NCI-H2029 treated with DMSO at 0.1 percent for 48 hours (cell line): ENCODE results near the gene ABHD16B.

Source experiments
- DNase-seq: peaks from one replicate; lab custom pipeline; 2025; lab: John Stamatoyannopoulos, UW

Gene ABHD16B

DNA sequence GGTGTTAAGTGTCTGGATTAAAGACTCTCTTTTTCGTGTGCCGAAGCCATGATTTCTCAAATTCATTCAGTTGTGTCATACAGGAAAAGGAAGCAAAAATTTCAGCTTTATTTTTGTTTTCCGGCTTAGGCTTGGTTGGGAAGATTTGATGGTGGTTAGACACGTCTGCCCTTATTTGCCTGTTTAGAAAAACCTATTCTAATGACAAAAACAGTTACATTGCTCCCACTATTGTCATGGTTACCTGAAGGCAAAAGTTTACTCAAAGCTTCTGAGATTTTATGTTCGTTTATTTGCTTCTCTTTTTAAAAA, 34.6 kb downstream of the ABHD16B start:
- DNase-seq = no peak

DNA sequence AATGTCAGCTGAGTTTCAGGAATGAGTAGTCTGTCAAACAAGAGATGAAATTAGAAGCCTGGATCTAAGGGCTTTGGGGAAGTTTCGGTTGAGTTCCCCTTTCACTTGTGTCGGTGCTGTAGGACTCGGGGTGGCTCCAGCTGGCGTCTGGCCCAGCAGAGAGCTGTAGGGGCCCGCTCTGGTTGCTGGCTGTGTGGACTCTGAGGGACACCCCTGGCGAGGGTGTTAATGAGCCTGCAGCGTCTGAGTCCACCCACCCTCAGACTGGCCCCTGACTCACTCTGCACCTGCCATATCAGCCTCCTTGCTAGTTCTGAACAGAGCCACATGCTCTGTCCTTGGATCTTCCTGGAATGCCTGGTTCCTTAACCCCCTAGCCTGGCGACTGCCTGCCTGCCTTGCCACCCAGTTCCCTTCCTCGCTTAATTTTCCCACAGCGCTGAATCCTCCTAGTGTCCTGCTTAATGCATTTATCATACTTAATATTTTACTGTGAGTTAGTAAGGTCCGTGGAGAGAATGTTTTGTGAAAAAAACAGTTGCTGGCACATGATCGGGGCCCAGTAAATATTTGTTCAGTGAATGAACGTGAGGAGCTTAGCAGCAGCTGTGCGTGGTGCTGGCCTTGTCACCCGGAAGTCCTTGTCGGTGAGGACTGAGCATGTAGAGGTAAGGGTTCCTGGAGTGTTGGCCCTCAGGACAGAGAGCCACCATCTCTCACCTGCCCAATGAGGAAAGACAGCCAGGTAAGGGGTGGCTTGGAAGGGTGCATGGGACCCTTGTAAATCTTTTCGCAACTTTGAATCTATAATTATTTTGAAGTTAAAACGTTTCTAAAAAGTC, 35.2 kb downstream of the ABHD16B start:
- DNase-seq = peak; percentile 81

DNA sequence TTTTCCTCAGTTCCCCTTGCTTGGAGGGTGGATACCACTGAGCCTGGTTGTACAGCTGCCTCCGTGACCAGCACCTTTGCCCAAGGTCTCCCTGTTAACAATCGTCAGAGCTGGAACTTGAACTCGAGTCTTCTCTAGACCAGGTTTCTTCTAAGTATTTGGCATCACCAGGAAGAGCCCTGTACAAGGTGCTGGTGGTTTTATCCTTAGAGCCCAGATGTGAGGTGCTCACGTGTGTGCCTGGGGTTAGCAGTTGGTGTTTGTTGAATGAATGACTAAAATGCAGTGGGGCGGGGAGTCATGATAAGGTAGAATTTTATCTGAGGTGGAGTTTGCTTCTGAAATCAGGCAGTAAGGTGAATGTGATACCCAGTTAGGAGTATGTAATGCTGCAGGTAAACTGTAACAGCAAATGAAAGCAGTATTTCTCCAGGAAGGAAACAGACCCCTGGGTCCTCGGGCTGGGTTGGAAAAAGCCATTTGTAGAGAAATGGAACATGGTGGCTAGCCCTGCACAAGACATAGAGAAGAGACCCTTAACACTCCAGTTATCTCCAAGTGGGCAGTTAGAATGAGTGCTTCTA, 36.8 kb downstream of the ABHD16B start:
- no peak for DNase-seq

DNA sequence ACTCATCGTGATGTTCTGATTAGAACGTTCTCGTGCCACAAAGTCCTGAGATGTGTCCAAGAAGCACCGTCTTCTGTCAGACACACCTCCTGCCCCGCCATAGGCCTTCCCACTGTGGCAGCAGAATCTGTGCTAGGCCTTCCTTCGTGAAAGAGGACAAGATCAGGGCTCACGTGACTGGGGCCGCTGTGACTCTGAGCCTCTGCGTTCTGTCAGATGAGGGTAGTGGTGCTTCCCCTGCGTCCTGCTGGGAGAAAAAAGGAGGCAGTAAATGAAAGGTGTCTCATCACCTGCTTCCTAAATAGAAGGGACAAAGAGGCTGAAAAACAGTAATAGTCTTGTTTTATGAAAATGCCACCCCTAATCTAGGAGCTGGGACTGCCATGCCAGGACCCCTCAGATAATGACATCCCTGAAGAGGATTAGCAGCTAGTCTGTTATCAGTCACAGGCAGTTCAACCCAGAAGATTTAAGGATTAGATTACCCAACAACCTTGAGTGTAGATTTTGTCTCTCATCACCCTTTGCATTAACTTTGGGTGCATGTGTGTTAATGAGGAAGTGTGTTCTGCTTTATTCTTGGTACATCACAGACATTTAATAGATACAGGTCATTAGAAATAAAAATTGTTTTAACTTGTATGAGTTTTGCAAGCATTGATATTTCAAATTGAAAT, 37.7 kb downstream of the ABHD16B start:
- no peak for DNase-seq

DNA sequence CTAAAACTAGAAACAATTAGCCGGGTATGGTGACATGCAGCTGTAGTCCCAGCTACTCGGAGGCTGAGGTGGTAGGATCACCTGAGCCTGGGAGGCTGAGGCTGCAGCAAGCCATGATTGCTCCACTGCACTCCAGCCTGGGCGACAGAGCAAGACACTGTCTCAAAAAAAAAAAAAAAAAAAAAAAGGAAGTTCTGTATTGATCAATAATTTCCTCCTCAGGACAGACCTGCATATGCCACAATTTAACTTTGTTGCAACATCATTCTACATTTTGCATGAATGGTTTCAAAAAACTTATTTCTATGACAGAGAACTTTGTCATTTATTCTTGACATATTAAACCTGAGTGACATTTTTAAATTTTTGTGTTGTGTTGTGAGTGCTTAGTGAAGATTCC, 39.1 kb downstream of the ABHD16B start:
- no peak for DNase-seq

DNA sequence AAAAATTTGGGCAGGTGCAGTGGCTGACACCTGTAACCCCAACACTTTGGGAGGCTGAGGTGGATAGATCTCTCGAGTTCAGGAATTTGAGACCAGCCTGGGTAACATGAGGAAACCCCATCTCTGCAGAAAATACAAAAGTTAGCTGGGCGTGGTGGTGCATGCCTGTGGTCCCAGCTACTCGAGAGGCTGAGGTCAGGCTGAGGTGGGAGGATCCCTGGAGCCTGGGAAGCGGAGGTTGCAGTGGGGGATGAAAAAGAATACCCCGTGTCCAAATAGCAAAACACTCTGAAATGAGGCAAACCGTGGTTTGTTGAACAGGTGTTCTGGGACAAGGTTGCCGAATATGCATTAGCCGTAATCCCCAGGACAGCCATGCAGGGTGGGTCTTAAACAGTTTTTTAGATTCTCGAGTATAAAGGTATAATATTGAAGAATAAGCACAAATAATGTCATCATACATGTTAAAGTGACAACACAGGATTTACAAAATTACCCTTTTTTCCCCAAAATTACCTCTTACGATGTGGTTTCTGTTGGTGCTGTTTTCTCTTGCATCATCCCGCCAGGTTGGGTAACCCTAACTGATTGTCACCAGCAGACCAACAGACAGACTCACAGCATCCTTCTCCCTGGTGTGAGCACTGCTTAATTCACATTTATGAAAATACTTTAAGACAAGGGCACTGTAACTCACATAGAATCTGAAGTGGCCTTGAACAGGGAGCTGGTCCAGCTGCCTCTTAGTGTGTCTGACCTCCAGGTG, 42.7 kb downstream of the ABHD16B start:
- DNase-seq = no peak

DNA sequence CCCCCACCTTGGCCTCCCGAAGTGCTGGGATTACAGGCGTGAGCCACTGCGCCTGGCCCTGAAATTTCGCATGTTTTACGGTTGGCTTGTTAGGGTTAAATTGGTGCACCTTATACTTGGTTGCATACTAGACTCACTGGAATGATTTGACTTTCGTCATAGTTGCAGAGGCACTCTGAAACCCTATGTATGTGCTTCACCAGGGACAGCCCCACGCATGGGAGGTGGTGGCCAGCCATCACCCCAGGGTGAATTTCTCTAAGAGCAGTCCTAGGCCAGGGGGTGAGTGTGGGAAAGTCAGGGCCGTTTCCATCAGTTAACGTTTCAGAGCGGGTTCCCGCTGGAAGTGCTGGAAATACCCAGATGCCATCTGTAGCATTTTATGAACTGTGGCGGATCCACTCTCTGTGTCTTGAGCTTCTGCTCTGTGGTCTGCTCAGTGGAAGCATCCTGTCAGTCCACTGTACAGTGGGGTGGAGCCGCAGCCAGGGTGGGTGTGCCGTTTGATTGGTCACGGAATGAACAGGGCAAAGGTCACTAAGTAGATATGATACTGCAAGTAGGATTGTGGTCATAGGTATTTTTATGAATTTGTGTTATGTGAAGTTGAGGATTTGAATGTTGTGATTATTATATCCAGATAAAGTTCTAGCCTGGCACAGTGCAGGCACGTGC, 46.8 kb downstream of the ABHD16B start:
- no peak for DNase-seq

DNA sequence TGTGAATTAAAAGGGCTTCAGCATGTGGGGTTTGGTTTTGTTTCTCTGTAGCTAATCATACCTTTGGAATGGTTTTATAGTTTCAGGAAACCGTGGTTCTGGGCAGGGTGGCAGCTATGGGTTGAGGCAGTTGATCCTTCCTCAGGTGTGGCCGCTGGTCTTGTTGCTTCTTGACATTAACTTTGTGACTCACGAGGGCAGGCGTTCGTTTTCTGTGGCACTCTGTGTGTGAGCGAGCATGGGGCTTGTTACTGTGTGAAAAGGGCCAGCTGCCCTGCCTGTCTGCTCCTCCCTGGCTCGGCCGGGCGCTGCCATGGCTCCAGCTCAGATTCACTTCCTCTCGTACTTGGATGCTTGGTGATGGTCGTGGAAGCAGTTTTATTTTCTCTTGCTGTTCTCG, 49.9 kb downstream of the ABHD16B start:
- DNase-seq = no peak
